GM21360 (cell line): ENCODE results near the gene RABL6.
"Not testable (repeated sequence)": the region's sequence is repeated elsewhere in the genome, so short reads cannot be mapped to it uniquely, and the experiment has no call there.

Experiments
- ATAC-seq: cut with Tn5 transposase; IDR thresholded peaks from one replicate; pipeline ENCODE4 v1.9.1; 2021; ENCODE audit warnings: mild to moderate bottlenecking, moderate library complexity; ENCODE audit not compliant: unreplicated experiment

RABL6 gene, protein sequence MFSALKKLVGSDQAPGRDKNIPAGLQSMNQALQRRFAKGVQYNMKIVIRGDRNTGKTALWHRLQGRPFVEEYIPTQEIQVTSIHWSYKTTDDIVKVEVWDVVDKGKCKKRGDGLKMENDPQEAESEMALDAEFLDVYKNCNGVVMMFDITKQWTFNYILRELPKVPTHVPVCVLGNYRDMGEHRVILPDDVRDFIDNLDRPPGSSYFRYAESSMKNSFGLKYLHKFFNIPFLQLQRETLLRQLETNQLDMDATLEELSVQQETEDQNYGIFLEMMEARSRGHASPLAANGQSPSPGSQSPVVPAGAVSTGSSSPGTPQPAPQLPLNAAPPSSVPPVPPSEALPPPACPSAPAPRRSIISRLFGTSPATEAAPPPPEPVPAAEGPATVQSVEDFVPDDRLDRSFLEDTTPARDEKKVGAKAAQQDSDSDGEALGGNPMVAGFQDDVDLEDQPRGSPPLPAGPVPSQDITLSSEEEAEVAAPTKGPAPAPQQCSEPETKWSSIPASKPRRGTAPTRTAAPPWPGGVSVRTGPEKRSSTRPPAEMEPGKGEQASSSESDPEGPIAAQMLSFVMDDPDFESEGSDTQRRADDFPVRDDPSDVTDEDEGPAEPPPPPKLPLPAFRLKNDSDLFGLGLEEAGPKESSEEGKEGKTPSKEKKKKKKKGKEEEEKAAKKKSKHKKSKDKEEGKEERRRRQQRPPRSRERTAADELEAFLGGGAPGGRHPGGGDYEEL

DNA sequence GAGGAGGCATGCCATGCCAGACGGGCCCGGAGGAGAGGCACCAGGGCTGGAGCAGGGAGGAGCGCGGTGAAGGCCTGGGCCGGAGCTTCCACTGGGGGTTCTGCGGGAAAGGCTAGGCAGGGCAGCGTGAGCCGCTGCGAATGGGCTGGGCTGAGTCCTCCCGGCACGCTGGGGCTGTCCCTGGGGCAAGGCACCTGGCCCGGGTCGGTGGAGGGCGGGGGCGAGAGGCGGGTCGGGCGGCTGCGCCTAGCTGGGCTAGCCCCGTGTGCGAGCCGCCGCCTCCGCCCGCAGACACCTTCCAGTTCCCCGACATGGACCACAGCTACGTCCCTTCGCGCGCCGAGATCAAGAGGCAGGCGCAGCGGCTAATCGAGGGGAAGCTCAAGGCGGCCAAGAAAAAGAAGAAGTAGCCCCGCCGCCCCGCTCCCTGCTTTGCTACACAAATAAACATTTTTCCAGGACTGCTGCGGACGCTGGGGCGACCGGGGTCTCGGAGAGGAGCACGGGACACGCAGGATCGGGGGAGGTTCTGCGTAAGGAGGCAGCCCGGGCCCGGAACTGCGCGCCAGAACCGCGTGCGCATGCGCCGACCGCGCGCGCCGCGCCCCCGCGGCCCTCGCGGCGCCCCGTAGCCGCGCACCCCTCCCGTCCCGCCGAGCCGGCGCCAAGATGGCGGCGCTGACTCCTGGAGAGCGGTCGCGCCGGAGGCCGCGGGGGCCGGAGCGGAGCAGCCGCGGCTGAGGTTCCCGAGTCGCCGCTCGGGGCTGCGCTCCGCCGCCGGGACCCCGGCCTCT lies at the start of gene RABL6:
Gene RABL6 (plus strand): TSS at position 668 of the 794 bp plus-strand sequence. CDS start 249 bp downstream, outside the sequence.
- ATAC-seq, result peak; percentile 67

DNA sequence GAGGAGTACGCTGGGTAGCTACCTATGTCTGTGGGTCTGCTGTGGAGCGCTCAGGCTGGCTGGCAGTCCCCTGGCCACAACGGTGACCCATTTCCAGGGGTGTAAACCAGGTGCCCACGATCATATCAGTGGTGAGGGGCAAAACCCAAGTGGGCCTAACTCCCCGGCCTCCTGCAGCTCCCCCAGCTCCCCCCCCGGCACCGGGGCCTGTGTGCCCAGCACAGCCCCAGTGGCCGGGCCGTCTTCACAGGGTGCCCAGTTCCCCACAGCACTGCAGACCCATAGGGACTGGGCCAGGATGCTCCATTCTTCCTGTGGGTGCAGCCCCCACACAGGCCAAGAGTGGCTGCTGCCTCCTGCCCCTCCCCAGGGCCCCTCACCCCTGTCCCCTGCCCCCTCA lies 48.7 kb upstream of the RABL6 start:
- ATAC-seq, result no peak

DNA sequence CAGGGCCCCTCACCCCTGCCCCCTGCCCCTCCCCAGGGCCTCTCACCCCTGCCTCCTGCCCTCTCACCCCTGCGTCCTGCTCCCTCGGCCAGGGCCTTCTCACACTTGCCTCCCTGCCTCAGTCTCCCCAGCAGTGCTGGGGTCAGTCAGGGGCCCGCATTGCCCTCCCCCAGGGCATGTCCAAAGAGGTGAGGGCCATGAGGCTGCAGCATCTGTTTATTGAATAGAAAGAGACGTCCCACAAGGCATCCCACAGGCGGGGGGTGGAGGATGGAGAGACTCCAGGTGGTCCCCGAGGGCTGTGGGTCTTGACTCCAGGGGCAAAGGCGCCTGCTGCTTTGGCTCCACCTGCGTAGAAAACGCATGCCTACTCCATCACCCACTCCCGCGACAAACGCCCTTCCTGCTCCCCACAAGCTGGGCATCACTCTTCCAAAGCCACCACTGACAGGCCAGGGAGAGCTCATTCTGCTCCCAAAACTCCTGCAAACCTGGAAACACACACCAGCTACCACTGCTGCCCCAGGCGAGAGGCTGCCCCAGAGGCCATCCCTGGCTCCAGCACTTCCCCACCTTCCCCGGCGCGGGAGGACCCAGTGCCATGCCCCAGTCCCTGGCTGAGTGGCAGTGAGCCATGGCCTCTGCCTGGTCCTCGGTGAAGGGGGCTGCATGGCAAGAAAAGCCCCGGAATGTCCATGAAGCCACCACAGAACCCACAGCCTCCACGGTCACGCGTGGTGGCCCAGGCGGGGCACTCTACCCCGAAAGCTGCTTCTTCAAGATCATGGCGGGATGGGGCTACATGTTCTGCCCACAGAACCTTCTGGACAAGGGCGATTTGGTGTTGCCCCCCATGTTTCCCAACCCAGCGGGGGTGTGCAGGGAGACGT lies 48.1 kb upstream of the RABL6 start:
- ATAC-seq, result no peak

DNA sequence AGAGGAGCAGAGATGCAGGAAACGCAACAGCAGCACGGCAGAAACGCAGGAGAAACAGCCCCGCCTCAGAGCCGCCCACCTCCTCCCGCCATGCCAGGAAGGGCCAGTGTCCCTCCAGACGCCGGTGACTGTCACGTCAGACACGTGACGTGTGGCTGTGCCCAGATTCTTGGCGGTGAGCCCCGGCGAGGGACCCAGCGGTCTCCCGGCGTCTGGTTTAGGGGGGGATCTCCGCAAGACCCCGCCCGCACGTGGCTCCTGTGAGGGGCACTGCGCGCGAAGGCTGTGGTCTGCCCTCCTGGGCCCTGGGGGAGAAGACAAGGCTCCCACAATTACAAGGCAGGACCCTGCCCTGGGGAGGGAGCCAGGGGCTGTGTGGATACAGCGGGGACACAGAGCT lies 47.3 kb upstream of the RABL6 start:
- no peak for ATAC-seq

DNA sequence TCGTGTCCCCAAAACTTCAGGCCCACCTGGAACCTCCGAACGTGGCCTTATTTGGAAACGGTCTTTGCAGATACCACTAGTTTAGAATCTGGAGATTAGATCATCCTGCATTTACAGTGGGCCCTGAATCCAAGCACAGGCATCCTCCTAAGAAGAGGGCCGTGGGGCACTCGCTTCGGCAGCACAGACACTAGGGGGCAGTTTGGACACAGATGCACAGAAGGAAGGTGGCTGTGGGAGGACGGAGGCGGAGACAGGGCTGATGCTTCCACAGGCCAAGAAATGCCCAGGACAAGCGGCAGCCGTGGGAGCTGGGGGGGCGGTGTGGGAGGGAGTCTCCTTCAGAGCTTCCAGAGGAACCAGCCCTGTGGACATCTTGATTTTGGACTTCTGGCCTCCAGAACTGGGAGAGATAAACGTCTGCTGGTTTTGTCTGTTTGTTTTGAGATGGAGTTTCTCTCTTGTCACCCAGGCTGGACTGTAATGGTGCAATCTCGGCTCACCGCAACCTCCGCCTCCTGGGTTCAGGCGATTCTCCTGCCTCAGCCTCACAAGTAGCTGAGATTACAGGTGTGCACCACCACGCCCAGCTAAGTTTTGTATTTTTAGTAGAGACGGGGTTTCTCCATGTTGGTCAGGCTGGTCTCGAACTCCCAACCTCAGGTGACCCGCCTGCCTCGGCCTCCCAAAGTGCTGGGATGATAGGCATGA lies 46.8 kb upstream of the RABL6 start:
- ATAC-seq, result not testable (repeated sequence)

DNA sequence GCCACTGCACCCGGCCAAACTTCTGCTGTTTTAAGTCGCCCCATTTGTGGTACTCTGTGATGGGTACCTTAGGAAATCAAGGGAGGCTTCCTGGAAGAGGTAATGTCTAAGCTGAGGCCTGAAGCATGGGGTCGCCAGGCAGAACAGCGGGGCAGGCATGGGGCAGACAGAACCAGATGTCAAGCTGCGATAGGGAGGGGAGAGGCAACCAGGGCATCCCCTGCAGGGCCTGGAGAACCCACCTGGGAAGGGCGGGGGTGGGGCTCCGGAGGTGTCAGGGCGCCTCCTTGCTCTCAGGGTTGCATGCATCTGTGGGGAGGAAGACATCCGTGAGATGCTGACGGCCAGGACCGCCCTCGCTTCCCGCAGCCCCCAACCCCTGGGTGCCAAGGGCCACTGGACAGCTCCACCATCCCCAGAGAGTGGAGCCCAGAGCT lies 46.2 kb upstream of the RABL6 start:
- no peak for ATAC-seq

DNA sequence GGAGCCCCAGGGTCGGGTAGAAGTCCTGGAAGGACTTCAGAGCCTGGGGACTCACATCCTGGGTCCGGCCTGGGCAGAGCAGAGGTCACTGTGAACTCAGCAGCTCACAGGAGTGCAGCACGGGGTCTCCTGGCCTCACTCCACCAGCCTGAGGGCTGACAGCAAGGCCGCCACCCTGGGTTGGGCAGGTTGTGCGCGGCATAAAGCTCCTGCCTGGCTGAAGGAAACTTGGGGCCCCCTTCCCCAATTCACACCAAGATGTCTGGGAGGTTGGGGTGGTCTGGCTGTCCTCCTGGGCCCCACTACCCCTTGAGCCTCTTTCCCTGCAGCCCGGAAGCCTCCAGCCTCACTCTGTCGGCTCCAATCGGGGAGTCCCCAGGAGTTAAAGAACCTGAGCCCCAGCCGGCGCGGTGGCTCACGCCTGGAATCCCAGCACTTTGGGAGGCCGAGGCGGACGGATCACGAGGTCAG lies 45.5 kb upstream of the RABL6 start:
- no peak for ATAC-seq

DNA sequence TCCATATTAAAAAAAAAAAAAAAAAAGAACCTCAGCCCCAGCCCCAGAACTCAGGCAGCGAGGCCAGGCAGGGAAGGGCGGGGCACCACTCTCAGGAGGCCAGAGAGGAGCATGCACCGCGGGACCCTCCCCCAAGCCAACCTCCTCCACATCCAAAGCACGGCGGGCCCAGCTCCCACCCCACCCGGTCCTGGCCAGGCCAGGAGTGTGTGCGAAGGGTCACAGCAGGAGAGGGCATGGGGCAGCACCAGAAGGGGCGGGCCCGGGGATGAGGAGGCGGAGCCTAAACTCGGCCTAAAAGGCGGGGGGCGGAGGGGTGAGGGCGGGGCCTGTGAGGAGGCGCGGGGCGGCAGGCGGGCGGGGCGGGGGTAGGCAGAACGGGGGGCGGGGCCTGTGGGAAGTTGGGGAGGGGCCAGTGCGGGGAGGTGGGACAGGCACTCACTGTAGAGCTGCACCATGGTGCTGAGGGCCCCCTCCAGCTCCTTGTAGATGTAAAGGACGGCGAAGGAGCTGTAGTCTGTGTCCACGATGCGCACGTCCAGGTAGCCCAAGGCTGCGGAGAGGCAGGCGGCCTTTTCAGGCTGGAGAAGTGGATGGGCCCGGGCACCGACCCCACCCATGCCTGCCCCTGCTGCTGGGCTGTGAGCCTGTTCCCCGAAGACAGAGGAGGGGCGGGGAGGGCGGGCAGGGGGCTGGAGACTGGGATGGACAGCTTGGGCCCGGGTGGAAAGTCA lies 44.7 kb upstream of the RABL6 start:
- ATAC-seq, result no peak

DNA sequence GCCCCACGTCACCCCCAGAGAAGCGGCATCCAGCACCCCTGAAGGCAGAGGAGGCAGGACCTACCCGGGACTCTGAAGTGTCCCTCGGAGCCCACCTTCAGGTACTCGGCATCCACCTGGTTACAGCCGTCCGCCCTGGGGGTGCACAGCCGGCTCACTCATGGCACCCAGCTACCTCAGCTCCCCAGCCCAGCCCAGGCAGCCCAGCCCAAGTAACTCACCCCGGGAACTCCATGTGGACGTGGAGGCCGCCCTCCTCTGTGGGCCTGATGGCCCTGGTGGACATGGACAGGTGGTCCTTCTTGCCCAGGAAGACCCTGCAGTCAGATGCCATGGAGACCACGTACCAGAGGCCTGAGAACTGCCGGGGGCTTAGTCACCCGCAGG lies 44.1 kb upstream of the RABL6 start:
- no peak for ATAC-seq

DNA sequence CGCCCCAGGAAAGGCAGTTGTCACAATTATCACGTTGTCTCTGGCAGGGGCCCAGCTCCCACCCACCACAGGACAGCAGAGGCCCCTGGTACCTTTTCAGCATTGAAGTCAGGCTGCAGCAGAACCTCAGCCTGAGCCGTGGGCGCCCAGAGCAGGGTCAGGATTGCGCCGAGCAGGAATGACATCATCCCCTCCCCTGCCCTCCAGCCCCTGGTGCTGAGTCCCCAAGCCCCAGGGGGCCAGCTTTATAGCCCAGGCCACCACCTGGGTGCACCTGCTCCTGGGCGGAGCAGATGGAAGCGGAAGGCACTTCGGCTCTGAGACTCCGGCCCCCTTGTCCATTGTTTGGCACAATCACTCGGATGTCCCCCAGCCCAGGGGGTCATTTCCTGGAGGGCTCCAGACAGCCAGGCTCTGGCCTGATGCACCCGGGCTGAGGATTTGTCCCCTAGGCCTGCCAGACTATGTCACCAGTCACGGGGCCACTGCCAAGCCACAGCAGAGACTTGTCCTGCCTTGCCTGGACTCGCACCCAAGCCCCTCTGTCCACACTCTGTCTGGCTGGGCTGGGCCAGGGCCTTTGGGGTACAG lies 43.4 kb upstream of the RABL6 start, which contains the start of gene LCN15:
Gene LCN15 (minus strand): TSS at position 218 of the 591 bp plus-strand sequence. CDS start 30 bp downstream, at position 188.
- ATAC-seq, result no peak

DNA sequence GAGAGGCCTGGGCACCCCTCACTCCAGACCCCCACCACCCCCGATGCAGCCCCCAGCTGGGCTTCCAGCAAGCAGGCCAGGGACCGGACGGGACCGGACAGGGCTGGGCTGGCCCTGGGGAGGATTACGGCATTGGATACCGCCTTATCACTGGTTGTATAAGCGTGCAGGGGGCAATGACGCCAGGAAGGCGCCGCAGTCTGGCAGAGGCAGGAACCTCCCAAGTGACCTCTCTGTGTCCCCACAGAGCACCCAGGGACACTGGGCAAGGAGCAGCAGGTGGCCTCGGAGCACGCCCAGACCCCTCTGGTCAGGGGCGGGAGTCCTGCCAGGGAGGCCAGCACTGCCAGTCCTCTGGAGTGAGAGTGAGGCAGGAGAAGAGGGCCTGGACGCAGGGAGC lies 42.7 kb upstream of the RABL6 start:
- no peak for ATAC-seq

DNA sequence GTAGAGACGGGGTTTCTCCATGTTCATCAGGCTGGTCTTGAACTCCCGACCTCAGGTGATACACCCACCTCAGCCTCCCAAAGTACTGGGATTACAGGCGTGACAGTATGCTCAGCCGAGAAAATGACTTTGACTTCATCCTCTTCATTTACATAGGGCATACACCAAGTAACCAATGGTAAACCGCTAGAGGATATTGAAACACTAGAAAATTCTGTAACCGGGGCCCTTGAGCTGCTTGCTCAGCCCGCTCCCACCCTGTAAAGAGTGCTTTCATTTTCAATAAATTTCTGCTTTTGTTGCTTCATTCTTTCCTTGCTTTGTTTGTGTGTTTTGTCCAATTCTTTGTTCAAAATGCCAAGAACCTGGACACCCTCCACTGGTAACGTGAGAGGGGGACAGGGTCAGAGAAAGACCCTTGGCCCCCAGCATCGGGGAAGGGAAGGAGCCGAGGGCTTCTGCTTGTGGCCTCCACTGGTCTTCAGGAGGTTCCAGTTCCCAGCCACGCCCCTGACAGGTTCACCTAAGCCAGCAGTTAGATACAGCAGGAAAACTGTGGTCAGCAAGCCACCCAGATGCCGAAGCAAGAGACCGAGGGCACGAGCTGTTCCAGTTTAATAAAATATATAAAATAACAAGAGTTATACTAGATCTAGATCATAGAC lies 41.9 kb upstream of the RABL6 start:
- peak; percentile 47 for ATAC-seq

DNA sequence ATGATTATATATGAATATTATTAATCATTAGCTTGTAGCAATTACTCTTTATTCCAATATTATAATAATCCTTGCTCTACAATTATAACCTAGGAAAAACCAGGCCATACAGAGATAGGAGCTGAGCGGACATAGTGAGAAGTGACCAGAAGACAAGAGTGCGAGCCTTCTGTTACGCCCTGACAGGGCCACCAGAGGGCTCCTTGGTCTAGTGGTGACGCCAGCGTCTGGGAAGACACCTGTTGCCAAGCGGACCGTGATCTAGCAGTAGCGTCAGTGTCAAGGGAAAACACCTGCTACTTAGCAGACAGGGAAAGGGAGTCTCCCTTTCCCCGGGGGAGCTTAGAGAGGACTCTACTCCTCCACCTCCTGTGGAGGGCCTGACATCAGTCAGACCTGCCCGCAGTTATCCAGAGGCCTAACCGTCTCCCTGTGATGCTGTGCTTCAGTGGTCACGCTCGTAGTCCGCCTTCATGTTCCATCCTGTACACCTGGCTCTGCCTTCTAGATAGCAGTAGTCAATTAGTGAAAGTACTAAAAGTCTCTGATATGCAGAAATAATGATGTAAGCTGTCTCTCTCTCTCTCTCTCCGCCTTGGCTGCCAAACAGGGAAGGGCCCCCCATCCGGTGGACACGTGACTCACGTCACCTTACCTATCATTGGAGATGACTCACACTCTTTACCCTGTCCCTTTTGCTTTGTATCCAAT lies 41.2 kb upstream of the RABL6 start:
- not testable (repeated sequence) for ATAC-seq

DNA sequence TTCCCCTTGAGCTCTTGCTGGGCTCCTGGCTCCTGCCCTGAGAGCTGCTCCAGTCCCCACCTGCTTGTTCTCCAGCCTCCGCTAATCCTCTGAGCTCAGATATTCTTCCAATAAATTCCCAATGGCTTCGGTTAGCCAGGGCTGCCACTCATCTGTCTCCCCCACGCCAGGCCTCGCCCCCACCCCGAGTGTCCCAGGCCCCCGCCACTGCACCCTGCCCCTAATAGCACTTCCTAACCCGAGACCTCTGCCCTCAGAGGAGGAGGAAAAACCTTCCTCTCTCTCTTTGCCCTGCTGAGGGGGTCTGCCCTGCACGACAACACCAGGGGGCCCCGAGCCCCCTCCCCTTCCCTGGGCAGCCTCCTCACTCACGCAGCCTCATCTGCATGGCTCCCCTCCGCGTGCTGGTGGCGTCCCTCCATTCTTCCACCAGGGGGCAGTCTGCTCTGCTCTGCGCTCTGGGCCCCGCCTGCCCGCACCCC lies 38.0 kb upstream of the RABL6 start:
- ATAC-seq, result no peak

DNA sequence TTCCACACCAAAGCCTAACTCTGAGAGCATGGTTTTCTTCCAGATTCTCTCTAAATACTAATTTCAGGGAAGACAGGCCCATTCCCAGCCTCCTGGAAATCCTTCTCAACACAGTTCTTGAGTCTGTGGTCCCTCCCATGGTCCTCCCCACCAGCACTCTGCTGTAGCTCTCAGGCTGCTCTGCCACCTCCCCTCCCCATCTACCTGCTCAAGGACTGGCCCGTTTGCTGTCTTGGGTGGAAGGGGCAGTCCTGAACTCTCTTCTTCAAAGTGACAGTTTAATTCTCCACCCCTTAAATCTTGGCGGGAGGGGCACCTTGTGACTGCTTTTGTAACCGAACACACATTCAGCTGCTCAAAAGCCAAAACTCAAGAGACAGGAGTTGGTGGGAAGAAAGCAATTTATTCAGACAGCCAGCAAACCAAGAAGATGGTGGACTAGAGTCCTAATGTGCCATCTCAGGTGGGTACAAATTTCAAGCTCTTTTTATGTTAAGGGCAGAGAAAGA lies 35.8 kb upstream of the RABL6 start:
- no peak for ATAC-seq

DNA sequence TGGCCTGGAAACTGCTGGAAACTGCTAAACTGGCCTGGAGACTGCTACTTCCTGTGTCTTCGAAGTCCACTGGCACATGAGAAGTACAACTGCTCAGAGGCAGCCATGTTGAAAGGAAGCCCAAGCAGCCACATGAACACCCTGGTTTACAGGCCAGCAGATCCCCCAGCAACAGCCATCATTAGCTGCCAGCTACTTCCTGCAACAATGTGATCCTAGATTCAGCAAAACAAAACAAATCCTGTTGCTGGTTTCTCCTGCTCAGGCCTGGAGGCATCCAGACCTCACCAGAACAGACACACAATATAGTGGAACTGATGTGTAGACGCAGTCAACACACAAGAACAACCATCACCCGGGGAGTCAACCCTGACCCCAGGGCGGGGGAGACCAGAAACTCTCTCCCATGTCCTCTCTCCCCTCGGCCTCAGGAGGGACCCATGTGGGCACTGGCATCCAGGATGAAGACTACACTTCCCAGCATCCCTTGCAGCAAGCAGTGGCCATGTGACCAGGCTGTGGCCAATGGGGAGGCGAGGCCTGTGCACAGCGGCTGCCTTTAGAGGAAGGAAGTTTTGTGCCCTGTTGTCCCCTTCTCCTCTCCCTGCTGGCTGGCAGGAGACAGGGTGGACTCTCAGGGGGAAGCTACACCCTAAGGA lies 34.2 kb upstream of the RABL6 start:
- ATAC-seq, result no peak
